GM21825 (cell line): ENCODE data around the gene SP7.
"Not testable (repeated sequence)": the region's sequence is repeated elsewhere in the genome, so short reads cannot be mapped to it uniquely, and the experiment has no call there.

Experiments used
- ATAC-seq: cut with Tn5 transposase; IDR thresholded peaks from one replicate; pipeline ENCODE4 v1.9.1; 2021; ENCODE audit warnings: mild to moderate bottlenecking, moderate library complexity; ENCODE audit not compliant: unreplicated experiment

Gene SP7

DNA sequence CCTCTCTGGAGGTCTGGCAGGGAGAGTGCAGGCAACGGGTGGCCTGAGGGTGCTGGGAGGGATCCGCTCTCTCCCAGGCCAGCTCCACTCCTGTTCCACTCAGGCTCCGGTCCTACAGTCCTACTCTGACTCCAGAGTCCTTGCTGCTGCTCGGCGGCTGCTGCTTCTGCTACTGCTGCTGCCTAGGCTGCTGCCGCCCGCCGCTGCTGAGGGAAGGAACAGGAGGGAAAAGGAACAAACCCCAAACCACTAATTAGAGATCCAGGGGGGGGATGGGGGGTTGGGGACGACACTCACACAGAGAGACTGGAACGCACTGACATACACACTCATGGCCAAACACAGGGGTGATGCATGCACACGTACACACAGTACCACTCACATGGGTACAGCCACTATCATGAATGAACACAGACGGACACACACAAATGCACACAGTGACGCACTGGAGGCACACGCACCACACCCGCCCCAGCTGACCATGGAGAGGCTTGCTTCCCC, at the start of gene SP7:
Gene SP7 (minus strand): TSS at position 174 of the 501 bp plus-strand sequence. CDS start 708 bp downstream, outside the sequence.
- no peak for ATAC-seq

DNA sequence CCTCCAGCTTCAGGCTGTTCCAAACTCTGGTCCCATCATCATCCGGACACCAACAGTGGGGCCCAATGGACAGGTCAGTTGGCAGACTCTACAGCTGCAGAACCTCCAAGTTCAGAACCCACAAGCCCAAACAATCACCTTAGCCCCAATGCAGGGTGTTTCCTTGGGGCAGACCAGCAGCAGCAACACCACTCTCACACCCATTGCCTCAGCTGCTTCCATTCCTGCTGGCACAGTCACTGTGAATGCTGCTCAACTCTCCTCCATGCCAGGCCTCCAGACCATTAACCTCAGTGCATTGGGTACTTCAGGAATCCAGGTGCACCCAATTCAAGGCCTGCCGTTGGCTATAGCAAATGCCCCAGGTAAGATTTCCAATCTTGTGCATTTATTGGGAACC, 47.1 kb upstream of the SP7 start:
- ATAC-seq, result no peak

DNA sequence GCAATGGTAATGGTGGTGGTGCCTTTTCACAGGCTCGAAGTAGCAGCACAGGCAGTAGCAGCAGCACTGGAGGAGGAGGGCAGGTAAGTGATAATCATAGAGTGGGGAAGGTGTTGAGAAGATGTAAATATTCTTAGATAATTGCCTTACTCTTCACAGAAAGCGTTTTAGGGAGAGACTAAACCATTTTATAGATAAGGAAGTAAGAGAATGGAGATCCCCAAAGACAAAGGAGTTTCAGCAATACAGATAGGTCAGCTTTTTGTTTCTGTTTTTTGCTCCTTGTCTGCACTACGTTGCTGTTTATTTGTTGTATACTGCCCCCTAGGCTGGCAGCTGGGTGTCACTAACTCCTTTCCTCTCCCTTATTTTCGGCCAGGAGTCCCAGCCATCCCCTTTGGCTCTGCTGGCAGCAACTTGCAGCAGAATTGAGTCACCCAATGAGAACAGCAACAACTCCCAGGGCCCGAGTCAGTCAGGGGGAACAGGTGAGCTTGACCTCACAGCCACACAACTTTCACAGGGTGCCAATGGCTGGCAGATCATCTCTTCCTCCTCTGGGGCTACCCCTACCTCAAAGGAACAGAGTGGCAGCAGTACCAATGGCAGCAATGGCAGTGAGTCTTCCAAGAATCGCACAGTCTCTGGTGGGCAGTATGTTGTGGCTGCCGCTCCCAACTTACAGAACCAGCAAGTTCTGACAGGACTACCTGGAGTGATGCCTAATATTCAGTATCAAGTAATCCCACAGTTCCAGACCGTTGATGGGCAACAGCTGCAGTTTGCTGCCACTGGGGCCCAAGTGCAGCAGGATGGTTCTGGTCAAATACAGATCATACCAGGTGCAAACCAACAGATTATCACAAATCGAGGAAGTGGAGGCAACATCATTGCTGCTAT, 45.8 kb upstream of the SP7 start:
- ATAC-seq, result no peak

DNA sequence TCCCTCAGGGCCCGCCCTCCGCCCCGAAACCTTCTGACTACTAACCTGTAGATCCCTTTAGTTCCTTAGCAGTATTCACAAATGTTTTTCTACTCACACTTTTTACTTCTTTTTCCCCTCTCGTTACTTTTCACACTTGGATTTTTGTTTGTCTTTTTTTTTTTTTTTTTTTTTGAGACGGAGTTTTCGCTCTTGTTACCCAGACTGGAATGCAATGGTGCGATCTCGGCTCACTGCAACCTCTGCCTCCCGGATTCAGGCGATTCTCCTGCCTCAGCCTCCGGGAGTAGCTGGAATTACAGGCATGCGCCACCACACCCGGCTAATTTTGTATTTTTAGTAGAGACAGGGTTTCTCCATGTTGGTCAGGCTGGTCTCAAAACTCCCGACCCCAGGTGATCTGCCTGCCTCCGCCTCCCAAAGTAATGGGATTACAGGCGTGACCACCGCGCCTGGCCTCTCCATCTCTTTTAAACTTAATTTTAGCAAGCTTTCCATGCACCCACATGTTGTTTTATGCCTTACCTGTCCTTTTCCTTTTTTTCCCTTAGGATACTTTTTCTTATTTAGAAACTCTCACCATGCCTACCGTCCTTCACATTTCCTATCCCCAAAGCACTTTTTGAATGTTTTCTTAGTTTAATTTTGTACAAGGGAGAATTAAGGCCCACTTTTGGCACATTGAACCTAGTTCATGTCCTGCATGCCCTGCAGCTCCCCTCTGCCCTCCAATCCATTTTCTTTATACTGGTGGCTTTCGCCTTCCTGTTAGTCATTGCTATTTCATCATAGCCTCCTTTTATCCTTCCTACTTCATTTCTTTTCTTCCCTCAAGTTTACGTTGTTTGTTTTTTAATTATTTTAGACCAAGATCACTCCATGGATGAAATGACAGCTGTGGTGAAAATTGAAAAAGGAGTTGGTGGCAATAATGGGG, 44.9 kb upstream of the SP7 start:
- ATAC-seq, result no peak

DNA sequence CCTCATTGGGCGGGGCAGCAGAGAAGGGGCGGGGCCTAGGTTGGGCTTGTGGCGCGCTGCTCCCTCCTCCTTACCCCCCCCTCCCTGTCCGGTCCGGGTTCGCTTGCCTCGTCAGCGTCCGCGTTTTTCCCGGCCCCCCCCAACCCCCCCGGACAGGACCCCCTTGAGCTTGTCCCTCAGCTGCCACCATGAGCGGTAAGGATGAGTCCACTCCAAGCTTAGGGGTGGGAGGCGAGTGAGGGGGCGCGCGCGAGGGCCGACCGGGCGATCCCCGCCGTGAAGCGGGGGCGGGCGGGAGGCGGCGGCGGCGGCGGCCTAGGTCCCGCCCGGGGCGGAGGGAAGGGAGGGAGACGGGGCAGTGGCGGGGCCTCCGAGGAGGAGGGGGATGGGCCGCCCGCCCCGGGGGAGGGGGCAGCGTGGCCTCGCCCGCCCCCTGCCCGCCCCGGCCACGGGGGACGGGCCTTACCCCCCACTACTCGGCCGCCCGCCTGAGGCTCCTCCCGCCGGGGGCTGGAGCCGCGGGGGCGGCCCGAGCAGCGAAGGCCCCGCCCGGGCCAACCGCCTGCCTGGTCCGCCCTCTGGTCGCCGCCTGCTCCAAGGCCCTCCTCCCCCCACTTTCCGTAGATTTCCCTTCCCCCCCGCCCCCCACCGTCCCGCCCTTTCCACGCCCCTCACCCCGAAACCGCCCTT, 44.1 kb upstream of the SP7 start, which contains the start of gene SP1:
Gene SP1 (plus strand): TSS at position 73 of the 690 bp plus-strand sequence. CDS start 116 bp downstream, at position 189.
- ATAC-seq, result peak; percentile 53

DNA sequence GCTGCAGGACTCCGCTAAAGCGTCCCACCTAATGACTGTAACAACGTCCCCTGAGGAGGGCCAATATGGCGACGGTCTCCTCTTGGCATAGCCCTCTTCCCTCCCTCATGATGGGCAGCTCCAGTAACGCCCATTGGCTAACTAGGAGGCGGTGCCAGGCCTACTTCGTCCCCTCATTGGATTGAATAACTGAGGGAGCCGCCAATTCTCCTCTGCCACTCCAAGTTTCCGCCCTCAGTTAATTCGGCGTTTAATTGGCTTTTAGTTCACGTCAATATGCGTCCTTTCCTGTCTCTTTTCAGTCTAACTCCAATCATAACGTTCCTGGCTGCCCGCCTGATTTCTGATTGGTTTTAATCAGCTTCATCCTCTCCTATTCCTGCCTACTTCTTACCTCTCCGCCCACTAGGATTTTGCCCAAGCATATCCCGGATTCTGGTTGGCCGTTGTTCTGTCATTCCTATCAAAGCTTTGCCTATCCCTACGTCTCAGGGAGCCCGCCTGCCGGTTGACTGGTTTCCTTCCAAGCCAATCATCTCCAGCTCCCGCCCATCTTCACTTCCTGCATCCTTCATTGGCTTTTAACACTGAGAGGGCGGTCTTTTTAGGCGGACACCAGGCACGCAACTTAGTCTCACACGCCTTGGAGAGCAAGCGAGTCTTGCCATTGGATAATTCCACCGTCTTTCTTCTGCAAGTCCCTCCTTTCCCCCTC, 43.4 kb upstream of the SP7 start:
- ATAC-seq, result peak; percentile 63

DNA sequence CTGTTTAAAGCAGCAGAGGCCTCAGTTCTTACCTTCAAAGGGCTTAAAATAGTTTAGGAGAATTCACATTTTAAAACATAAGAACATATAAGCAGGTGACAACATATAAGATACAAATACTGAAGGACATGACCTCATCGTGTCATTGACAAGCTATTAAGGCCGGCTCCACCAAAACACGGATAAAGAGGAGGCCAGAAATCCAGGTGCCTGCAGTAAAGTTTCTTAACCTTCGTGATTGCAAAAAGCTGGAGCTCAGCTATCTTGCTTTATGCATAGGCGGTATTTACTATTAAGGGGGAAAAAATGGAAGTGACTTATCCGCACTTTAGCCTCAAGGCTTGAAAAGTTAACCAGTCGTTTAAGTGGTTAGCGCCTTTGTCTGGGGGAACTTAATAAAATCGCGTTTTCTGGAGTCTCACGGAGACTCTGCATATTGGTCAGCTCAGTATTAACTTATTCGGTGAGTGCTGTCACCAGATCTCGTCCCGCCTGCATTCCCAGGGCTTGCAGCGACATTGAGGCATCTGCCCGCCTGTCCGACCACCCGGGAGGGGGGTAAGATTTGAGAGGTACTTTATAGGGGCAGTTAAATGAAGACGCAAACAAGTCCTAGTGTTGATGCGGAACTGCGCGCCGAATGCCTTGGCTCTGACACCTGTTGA, 42.7 kb upstream of the SP7 start:
- ATAC-seq, result no peak

DNA sequence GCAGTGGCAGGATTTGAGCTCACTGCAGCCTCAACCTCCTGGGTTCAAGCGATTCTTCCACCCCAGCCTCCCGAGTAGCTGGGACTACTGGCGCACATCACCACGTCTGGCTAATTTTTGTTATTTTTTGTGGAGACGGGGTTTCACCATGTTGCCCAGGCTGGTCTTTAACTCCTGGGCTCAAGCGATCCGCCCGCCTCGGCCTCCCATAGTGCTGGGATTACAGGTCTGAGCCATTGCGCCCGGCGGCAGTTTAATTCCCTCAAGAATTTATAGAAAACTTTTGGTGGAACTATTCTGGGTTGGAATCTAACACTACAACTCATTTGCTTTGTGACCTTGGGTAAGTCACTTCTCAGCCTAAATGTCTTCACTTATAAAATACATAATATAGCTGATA, 42.1 kb upstream of the SP7 start:
- no peak for ATAC-seq

DNA sequence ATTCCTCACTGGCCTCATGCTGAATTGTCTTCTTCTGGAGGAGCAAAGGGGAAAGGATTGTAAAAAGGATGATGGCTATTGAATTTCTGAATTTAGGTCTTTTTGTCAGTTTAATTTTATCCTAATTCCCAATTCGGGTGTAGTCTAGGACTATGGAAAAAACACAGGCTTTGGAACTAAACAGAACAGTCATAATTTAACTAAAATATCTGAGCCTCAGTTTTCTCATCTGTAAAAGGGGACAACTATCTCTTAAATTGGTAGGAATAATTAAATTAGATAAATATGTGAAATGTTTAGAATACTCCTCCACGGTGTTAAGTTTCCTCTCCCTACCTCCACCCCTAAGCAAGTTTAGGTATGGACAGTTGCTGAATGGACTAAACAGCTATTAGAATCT, 40.6 kb upstream of the SP7 start:
- ATAC-seq, result no peak

DNA sequence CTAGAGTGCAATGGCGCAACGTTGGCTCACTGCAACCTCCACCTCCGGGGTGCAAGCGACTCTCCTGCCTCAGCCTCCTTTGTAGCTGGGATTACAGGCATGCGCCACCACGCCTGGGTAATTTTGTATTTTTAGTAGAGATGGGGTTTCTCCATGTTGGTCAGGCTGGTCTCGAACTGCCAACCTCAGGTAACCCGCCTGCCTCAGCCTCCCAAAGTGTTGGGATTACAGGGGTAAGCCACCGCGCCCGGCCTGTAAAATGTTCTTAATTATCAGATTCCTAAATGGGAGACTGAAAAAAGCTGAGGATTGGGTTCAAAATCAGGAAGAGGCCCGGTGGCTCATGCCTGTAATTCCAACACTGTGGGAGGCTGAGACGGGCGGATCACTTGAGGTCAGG, 38.1 kb upstream of the SP7 start:
- not testable (repeated sequence) for ATAC-seq

DNA sequence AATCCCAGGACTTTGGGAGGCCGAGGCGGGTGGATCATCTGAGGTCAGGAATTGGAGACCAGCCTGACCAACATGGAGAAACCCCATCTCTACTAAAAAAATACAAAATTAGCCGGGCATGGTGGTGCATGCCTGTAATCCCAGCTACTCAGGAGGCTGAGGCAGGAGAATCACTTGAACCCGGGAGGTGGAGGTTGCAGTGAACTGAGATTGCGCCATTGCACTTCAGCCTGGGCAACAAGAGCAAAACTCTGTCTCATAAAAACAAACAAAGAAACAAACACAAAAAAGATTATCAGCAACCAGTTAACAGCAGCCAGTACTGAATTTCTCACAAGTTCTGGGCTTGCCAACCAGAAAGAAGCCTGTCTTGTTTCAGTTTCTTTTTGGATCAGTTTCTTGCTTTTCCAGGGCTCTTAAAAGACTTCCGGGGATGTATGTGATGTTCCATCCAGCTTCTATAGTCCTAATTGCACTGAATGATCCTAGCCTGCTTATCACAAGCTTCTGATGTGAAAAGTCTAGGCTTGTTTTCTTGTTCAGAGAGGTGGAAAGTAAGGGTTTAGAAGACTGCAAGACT, 37.5 kb upstream of the SP7 start:
- not testable (repeated sequence) for ATAC-seq

DNA sequence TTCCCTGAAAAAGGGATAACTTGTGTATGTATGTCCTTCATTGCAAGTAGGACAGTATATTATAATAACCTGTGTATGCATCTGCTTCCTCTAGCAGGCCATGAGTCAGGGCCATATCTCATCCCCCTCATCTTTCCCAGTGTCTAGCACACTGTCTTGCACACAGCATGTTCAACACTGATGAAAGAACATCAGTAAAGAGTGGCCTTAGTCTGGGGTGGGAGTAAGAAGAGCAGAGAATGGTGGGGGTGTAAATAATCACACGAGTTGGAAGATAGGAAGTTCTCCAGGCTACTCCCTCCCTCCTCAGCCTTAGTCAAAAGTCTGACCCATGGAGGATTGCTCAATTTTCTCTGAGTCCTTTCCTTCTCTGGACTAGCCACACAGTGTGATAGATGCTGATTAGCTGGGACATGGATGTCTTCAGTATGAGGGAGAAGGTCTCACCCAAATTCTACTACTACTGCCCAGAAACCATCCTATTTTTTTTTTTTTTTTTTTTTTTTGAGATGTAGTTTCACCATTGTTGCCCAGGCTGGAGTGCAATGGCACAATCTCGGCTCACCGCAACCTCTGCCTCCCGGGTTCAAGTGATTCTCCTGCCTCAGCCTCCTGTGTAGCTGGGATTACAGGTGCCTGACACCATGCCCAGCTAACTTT, 29.2 kb upstream of the SP7 start:
- ATAC-seq, result no peak

DNA sequence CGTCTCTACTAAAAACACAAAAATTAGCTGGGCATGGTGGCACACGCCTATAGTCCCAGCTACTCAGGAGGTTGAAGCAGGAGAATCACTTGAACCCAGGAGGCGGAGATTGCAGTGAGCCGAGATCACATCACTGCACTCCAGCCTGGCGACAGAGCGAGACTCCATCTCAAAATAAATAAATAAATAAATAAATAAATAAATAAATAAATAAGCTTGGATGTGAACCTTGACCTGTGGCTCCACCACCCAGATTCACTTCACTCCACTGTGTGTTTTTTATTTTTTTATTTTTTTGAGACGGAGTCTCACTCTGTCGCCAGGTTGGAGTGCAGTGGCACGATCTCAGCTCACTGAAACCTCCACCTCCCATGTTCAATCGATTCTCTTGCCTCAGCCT, 25.5 kb upstream of the SP7 start:
- not testable (repeated sequence) for ATAC-seq

DNA sequence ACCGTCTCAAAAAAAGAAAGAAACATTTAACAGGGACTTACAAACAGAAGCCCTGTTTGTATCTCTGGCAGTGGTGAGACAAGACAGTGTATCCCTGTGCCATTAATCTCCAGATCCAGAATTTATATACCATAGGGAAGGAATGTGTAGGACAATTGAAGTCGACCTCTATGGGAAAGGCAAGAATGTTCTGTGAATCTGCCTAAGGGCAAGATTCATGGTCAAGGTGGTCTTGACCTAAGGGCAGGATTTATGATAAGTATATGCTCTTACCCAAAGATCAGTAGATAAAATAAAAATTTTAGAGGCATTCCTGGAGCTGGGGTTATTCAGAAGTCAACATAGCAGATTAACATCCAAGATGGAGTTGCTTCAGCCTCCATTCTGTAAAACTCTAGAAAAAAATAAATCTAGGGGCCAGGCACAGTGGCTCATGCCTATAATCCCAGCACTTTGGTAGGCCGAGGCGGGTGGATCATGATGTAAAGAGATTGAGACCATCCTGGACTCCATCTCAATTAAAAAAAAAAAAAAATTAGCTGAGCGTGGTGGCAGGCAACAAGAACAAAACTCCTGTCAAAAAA, 22.8 kb upstream of the SP7 start:
- no peak for ATAC-seq

DNA sequence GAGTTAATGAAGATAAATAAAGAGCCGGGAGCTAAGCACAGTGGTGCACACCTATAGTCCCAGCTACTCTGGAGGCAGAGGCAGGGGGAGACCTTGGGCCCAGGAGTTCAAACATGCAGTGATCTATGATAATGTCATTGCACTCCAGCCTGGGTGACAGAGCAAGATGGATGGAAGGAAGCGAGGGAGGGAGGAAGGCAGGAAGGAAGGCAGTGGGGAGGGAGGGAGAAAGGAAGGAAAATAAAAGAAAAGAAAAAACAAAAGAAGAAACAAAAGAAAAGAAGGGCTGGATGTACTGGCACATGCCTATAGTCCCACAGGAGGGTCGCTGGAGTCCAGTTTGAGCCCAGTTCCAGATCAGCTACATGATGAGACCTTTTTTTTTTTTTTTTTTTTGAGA, 19.0 kb upstream of the SP7 start:
- no peak for ATAC-seq

DNA sequence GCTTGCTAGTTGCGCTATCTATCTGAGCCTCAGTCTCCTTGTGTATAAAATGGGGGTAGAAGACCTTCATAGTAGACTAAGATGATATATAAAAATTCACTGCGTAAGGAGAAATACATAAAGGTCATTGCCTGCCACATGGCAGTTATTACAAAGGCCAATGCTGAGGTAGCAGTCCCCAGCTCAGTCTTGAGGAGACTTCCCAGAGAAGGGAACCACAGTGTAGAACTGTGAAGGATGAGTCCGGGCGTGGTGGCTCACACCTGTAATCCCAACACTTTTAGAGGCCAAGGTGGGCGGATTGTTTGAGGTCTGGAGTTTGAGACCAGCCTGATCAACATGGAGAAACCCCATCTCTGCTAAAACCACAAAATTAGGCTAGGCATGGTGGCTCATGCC, 17.1 kb upstream of the SP7 start:
- no peak for ATAC-seq

DNA sequence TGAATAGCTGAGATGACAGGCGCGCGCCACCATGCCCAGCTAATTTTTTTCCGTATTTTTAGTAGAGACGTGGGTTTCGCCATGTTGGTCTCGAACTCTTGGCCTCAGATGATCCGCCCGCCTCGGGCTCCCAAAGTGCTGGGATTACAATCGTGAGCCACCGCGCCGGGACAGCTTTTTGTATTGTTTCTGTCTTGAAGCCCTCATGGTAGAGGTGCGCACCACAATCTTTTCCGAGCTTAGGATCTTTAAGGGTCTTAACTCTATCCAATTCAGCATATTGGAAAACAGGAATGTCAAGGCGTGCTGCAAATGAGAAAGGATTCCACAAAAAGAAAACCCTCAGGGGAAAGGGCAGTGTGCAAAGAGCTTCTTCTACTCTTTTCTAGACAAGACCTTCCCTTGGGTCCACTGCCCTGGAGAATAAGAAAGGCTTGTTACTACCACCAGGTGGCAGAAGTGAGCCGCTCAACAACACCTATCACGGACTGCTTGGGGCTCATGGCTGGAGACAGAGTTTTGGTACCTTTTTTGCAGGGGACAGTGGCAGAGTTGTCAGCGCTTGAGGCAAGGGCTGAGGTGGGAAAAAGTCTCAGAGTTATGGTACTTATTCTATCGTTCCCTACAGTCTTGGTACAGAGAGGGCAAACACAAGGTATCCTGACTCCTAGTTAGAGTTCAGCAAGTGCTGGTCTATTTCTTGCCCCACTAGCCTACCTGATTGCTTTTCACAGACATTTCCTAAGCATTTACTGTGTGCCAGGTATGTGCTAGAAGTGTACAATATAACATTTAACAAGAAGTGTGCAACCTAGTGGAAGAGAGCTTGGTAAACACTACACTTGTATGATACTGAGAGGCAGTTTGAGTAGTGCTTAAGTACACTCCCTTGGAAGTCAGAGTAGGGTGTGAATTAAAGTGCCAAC, 16.4 kb upstream of the SP7 start:
- peak; percentile 70 for ATAC-seq
